Activated CD4-positive, alpha-beta T cell treated with anti-CD3 and anti-CD28 coated beads, Interleukin-2, Interleukin-4, amounts not matched to agents 100 ng/mL and 50 ng/mL, durations not matched to agents 16 hours and 8 hours (primary cell): ENCODE data around the gene FBXO28.

ENCODE experiments used
- DNase-seq: peaks from one replicate; pipeline ENCODE4 v3.0.0-alpha.2; 2020; ENCODE audit warnings: low spot score

FBXO28 gene

GRCh38 chr1:224159541-224159940, 45.6 kb downstream of the FBXO28 start:
- DNase-seq = no peak

GRCh38 chr1:224160171-224160682, 46.3 kb downstream of the FBXO28 start:
- no peak for DNase-seq

DNA sequence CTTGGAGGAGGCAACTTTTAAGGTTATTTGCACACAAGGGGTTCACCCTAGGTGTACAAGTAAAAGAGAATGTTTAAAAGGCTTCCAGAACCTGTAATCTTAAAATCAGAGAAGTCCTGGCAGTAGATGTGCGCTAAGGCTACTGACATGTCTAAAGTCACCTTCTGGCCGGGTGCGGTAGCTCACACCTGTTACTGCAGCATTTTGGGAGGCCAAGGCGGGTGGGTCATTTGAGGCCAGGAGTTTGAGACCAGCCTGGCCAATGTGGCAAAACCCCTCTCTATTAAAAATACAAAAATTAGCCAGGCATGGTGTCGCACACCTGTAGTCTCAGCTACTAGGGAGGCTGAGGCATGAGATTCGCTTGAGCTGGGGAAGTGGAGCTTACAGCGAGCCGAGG, 48.9 kb downstream of the FBXO28 start:
- DNase-seq = no peak

DNA sequence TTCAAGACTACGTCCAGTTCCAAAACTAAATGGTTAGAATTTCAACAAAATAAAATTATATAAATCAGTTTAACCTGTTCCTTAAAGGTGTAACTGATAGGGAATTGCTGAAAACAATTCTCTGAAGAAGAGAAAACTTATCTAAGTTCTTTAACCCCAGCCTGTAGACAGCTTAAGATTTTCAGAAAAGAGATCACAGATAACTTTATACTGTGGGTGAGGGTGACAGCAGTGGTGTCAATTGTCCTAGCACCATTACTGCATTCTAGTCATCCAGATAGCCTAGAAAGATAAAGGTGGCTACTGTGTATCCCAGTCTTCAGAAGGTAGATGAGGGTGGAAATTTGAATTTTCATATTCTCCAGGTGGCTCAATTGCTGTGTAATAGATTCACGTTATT, 49.4 kb downstream of the FBXO28 start:
- DNase-seq = no peak

DNA sequence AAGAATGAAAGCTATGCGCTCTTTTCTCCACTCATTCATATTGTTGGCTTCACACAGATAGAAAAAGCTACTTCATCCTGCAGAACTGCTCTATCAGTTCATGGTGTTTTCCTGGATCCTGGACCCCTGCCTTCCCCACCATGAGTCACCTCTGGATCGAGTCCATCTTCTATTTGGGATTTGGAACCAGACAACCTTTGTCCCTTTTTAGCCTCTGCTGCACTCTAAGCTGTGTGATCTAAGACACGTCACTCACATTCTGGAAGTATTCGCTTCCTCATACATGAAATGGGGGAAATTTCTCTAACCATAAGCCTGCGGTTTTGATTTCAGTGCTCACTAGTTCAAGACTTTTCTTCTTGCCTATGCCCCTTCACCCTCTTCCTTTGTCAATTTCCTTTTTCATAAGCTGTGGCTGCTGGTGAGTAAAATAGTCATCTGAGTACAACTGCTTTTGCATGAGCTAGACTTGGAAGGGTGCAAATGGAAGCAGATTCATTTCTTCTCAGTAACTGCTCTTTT, 55.0 kb downstream of the FBXO28 start:
- peak; percentile 91 for DNase-seq

GRCh38 chr1:224169718-224170270, 55.9 kb downstream of the FBXO28 start:
- DNase-seq = no peak

DNA sequence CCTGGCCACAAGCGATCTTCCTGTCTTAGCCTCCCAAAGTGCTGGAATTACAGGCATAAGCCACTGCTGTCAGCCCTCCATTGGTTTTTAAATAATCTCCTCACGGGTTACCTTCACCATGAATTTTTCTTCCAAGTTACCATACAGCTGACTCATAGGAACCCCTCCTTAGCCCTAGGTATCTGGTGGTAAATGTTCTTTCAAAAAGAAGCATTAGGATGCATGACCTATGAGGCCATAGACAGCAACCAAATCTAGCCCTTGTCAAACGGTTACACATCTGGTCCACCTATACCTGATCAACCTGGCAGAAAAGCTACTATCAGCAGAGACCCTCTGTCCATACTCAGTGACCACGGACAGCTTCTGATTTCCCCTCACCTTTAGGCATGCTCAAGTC, 56.4 kb downstream of the FBXO28 start:
- no peak for DNase-seq

GRCh38 chr1:224170748-224171478, 57.0 kb downstream of the FBXO28 start:
- peak; percentile 24 for DNase-seq

GRCh38 chr1:224172229-224172628, 58.3 kb downstream of the FBXO28 start:
- no peak for DNase-seq

DNA sequence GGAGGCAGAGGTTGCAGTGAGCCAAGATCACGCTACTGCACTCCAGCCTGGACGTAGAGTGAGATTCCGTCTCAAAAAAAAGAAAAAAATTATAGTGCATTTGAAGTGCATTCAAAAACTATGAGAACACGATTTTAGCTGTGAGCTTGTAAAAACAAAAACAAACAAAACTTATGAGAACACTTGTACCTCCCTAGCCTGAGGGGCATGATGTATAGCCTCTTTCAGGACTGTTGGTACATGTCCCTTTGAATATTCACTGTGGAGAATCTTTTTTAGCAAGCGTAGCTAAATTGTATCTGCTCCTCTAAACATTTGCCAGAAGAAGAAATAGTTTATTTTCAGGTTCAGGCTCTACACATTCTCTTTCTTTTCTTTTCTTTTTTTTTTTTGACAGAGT, 59.6 kb downstream of the FBXO28 start:
- no peak for DNase-seq

DNA sequence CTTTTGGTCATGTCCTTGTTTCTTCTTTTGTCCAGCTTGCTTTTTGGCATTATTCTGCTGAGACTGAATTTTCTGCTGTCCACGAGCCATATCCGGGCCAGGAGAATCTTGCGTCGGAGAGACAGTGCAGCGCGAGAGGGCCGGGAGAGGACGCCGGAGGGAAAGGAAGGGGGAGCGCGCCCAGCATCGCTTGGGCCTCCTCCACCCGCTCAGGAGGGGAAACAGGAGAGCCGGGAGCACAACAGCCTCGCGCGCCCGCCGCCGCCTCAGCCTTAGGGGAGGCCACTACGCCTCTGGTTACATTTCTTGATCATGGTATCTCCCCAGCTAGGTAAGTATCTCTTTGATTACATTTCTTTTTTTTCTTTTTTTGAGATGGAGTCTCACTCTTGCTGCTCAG, 61.7 kb downstream of the FBXO28 start:
- no peak for DNase-seq

DNA sequence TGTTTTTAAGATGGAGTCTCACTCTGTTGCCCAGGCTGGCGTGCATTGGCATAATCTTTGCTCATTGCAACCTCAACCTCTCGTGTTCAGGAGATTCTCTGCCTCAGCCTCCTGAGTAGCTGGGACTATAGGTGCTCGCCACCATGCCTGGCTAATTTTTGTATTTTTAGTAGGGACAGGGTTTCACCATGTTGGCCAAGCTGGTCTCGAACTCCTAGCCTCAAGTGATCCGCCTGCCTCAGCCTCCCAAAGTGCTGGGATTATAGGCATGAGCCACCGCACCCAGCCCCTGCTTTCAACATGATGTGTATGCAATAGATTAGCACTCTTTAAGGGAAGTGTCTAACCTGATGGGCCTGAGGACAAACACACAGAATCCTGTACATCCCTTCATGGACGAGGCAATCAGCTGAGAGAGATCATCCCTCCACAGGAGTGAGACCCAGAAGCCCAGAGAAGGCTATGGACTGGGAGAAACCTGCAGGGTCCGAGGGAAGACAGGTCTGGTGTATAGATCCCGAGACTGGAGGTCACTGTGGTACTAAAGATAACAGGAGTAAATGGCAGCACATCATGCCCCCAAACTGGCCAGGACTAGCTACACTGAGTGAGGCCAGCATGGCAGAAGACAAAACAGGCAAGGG, 63.6 kb downstream of the FBXO28 start:
- DNase-seq = no peak

- DNase-seq = no peak
These were observed 65.0 kb downstream of the FBXO28 start for GRCh38 chr1:224178894-224179293.

DNA sequence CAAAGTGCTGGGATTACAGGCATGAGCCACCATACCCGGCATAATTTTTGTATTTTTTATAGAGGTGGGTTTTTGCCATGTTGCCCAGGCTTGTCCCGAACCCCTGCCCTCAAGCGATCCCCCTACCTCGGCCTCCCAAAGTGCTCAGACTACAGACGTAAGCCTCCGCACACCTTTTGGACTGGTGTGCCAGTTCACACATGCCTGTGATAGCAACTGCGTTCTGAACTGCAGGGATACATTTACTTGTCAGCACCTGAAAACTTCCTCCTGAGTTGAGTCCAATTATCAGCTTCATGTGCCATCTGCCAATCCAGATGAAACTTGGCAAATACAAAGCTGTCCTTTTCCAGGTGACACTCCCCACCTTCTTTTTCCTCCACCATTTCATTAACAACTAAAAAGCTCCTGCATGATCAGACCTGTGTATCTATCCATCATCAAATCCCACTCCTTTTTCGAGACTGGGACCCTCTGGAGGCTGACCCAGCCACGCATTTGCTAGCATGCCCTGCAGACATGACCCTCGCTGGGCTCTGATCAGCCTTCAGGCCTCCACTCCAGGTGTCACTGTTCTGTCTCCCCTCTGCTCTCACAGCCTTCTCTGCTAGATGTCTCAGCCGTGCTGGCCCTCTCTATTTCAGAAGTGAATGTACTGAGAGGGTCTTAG, 67.0 kb downstream of the FBXO28 start:
- DNase-seq = no peak

DNA sequence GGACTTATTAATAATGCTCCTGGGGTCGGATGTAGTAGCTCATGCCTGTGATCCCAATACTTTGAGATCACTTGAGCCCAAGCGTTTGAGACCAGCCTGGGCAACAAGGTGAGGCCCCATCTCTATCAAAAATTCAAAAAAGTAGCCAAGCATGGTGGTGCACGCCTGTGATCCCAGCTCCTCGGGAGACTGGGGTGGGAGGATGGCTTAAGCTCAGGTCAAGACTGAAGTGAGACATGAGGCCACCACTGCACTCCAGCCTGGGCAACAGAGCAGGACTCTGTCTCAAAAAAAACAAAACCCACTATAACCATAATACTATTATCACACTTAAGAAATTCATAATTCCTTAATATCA, 67.5 kb downstream of the FBXO28 start:
- no peak for DNase-seq

DNA sequence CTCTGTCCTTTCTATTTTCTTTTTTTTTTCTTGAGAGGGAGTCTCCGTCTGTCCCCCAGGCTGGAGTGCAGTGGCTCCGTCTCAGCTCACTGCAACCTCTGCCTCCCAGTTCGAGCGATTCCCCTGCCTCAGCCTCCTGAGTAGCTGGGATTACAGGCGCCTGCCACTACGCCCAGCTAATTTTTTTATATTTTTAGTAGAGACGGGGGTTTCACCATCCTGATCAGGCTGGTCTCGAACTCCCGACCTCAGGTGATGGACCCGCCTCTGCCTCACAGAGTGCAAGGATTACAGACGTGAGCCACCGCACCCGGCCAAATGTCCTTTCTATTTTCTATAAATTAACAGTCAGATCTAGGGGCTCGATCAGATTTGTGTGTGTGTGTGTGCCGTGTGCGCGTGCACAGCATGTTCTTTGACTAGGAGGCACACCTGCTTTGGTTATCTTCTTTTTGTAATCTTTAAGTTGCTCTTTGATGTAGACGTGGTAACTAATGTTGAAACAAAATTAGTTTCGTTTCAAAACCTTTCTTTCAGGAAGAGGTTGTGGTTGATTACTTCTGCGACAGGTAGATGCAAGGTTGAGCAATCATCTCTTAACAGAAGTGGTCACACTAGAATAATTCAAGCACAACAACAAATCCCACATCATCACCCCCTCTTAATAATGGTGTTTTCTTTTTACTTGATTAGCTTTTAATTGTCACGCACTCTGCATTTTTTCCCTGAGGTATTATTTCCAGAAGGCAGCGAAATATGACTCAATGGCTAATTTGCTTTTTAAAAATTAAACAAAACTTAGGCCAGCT, 68.3 kb downstream of the FBXO28 start:
- peak; percentile 83 for DNase-seq

- peak; percentile 84 for DNase-seq
These were observed 69.1 kb downstream of the FBXO28 start, which contains the start of gene DEGS1 for GRCh38 chr1:224182866-224183590. DEGS1 (plus strand) TSS chr1:224183240; CDS start chr1:224183337, 97 bp downstream.

DNA sequence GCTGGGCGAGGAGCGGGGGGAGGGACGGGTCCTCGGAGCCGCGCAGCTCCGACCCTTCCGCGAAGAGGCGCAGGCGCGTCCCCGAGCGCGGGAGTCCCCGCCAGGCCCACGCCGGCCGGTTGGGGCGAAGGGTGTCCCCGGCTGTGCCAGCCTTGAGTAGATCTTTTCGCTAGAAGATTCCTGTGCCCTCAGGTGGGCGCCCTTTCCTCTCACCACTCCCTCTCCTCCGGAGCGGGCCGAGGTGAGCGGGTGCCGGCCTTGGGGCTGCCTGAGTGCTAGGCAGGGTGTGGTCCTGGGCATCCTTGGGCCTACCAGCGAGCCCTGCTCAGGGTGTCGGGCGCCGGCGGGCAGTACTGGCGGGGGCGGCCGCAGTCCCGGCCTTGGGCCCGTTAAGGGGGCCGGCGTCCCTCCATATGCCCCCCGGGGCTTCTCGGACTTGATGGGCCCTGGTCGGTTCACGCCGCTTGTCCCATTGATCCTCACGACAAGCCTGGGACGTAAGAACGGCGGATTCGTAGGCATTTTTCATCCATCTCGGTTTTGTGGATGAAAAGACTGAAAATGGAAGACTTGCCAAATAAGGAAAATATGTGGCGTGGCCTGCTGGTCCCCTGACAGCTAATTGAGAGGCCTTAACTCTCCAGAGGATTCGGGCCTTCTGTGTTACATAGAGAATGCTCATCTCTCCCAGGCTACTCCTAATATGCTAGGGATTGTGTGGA, 69.8 kb downstream of the FBXO28 start:
- DNase-seq = peak; percentile 62

DNA sequence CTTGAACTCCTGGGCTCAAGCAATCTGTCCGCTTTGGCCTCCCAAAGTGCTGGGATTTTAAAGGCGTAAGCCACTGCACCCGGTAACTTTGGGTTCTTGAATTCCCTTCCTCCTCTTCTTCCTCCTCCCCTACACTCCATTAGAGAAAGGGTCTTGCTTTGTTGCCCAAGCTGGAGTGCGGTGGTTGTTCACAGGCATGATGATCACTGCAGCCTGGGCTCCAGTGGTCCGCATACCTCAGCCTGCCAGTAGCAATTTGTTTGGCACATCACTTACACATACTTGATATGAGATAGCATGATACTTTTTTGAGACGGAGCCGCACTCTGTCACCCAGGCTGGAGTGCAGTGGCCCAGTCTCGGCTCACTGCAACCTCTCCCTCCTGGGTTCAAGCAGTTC, 71.3 kb downstream of the FBXO28 start:
- DNase-seq = no peak

- DNase-seq = peak; percentile 67
These were observed 74.4 kb downstream of the FBXO28 start for GRCh38 chr1:224188286-224188685.
